Activated naive CD4-positive, alpha-beta T cell treated with Interleukin-2 at 50 U/mL for 16 hours (primary cell): ENCODE results near the gene MRPS7.
A peak's percentile ranks its signal among the peaks of the same experiment; 100 is the strongest.

Source experiments
- DNase-seq: peaks from one replicate; pipeline ENCODE4 v3.0.0-alpha.2; 2020

MRPS7 gene

DNA sequence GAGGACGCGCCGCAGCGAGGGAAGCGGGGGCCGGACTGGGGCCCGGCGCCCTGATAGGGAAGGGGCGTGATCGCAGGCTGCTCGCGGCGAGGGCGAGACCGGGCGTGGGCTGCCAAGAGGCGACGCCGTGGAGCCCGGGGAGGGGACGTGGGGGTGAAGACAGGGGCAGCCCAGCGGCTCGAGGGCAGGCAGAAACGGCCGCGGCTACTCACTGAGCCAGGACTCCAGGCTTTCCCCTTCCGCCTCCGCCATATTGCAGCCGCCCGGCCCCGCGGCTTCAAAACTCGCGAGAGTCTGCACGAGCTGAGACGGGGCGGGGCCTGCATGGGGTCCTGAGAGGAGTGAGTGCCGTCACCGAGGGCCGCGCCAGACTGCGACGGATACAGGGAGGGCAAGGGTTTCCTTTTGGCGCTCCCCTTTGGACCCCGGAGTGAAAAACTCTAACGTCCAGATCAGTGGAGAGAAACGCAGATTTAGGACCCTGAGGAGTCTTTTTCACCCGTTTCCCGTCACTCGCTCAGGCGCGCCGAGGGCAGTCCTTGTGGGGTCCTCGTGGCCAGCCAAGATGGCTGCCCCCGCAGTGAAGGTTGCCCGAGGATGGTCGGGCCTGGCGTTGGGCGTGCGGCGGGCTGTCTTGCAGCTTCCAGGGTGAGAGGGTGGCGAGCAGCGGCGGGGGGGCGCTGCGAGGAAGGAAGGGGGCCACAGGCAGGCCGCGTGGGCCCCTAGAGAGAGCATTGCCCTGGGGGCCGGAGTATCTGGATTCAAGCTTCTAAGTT lies at the start of gene MRPS7, which contains the start of gene GGA3:
TSS of gene MRPS7 (plus strand) at position 544 of the 776 bp plus-strand sequence. CDS start at position 566, 22 bp downstream.
TSS of gene GGA3 (minus strand) at position 271 of the 776 bp plus-strand sequence. CDS start at position 252, 19 bp downstream.
- peak; percentile 95 for DNase-seq

GRCh38 chr17:75218131-75218530 lies 43.5 kb upstream of the MRPS7 start:
- DNase-seq, result no peak

DNA sequence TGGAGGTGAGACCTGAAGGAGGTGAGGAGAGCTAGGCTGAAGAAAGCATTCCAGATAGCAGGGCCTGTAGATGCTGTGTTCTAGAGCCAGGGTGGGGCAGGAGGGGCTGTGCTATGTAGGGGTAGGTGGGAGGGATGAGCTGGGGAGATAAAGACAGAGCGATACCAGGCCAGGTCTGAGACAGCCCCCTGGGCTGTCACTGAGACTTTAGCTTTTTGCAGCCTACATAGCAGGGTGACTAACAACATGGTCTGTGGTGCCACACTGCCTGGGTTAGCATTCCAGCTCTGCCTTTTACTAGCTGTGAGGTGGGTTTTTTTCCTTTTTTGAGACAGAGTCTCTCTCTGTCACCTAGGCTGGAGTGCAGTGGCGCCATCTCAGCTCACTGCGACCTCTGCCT lies 41.9 kb upstream of the MRPS7 start:
- no peak for DNase-seq

GRCh38 chr17:75225016-75225415 lies 36.7 kb upstream of the MRPS7 start:
- no peak for DNase-seq

- DNase-seq, result no peak
Observed at GRCh38 chr17:75227729-75228128, 34.0 kb upstream of the MRPS7 start.

DNA sequence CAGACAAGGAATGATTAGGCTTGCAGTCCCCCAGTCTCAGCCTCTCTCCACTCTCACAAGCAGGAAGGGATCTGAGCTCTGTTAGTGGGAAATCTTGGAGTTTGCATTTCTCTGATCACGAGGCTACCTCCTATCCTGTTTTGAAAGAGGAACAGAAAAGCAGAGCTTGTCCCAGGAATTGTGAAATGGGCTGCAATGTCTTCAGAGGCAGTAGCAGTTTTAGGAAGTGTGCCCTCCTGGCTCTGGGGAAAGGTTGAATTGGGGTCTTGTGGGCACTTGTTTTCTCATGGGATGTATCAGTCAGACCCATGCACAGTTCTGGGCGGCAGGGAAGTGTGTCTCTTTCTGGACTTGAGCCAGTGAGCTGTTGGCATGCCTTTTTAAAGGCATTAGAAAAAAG lies 33.4 kb upstream of the MRPS7 start:
- DNase-seq, result no peak

DNA sequence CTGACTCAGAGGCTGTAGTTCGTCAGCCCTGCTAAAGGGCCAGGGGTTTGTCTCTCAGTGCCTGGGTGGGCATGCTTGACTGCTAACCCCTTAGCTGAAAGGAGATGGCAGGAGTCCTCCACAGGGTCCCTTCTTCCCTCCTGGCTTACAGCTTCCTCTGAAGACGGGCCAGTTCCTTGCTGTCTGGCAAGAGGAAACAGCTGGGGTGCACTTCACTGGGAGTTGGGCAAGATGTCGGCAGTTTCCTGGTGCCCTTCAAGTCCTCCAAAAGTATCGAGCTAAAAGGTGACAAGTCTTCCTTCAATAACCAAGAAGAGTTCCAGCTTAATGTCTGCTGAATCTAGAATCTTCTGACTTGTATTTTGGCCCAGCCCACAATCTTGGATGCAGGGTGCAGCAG lies 32.8 kb upstream of the MRPS7 start:
- DNase-seq, result no peak

- DNase-seq, result no peak
Observed at GRCh38 chr17:75231071-75231470, 30.6 kb upstream of the MRPS7 start.

DNA sequence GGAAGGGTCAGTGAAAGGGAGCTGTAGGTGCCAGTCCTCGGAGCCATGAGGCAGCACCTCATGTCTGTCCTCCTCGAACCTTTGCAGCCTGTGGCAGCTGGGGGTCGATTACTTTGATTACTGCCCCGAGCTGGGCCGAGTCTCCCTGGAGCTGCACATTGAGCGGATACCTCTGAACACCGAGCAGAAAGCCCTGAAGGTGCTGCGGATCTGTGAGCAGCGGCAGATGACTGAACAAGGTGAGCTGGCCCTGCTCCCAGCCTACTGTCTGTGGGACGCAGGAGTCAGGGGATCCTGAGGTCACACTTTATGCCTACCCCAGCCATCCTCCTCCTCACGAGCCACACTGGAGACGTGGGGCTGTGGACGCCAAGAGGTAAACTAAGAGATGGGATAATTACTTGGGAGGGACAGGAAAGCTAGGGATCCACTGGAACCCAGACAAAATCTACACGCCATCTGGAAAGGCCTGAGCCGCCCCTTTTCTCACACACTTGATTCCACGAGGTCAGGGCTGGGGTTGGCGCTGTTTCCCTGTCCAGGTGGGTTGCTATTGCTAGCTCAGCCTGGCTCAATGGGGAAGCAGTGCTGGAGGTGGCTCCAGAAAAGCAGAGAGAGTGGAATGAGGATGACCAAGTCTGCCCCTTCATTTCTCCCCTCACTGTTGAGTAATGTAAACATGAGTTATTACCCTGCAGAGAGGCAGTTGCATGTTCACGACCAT lies 29.8 kb upstream of the MRPS7 start:
- DNase-seq, result no peak

DNA sequence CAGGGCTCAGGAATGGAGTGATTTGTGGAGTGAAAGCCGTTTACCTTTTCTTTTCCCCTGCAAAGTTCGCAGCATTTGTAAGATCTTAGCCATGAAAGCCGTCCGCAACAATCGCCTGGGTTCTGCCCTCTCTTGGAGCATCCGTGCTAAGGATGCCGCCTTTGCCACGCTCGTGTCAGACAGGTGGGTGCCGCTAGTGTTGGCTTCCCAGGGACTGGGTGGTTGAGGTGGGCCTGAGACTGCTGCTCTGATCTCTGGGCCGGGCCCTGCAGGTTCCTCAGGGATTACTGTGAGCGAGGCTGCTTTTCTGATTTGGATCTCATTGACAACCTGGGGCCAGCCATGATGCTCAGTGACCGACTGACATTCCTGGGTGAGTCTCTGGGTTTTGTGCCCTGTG lies 28.9 kb upstream of the MRPS7 start:
- no peak for DNase-seq

- no peak for DNase-seq
Observed at GRCh38 chr17:75237100-75238014, 24.3 kb upstream of the MRPS7 start.

DNA sequence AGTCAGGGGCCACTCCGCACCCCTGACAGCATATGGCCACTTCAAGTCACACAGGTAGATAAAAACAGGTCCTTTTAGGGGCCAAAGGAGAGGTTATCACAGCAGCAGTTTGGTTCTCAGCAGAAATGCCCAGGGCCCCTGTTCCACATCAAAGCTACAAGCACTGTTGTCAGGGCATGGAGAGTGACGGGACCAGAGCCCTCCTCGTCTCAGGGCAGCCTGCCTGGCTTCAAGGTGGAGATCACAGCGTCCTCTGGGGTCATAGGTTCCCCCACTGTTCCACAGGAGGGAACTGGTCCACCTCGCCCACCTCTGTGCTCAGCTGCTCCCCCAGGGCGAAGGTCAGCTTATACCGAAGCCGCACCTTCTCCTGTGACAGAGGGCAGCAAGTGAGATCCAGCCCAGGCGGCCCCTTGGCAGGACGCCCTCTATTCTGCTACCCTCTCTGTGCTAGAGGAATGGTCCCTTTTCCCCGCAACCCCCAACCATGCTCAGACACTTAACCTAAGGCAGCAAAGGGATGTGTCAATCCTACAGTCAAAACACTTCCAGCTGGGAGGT lies 23.6 kb upstream of the MRPS7 start:
- no peak for DNase-seq

DNA sequence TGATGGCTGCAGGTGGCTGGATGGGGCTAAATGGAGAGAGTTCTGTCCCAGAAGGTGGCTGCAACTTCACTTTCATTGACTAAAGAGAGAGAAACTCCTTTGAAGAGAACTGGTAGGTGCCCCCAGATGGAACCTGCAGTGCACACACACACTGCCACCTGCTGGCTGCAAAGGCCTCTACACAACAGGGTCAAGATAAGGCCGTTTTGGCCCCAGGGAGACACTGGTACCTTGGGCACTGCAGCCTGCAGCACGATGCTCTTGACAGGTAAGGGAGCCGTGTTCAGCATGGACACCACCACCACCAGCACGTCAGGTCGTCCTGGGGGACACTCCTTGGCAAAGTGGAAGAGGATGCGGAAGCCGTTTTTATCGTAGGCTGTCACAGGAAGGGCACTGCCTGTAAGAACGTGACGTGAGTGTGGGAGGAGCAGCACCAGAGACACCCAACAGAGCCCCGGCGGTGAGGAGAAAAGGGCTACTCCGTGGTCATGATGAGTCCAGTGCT lies 22.9 kb upstream of the MRPS7 start:
- peak; percentile 68 for DNase-seq

DNA sequence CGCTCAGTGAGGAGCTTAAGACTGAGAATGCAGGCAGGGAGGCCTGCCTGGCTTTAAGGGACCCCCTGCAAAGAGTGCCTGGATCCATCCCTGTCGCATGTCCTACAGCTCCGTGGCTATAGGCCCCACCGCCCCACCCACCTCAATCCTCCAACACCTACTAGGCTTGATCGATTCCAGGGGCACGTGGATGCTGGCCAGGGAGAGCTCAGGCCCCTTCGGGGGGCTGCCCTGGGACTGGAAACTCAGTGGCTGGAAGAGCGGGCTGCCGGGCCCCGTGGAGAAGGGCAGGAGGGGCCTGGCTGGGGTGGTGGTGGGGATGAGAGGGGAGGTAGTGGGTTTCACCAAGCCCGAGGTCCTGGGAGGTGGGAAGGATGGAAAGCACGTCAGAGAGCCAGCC lies 22.5 kb upstream of the MRPS7 start:
- no peak for DNase-seq

- no peak for DNase-seq
Observed at GRCh38 chr17:75239778-75240393, 21.8 kb upstream of the MRPS7 start.

DNA sequence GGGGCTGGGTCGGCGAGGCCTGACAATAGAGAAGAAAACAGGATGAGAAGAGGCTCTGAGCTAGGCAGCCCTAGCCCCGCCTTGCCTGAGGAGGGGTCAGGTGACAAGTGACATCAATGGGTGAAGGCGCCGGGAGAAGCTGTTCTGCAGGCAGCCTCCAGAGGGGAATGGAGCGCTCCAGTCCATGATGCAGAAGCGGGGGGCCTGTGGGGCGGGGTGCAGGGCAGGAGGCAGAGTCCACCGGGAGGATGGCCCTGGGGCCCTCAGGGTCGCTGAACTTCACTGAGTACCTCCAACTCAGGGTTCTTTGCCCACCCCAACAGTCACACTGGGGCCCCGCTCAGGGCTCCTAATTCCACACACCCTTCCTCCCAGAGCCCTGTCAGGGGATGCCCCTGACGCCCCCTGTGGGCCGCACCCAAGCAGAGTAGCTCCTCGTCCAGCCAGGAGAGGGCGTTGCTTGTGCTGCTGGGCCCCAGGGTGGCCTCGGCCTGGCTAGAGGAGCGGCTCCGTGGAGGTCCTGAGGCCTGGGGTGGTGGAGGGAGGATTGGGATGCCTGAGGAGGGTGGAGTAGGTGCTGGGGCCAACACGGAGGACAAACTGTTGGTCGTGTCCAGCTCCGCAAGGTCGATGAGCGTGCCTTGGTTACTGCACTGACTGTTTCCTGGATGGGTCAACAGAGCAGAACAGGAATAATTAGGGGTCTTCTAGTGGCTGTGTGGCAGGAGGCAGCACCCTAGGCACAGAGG lies 21.1 kb upstream of the MRPS7 start:
- peak; percentile 34 for DNase-seq

DNA sequence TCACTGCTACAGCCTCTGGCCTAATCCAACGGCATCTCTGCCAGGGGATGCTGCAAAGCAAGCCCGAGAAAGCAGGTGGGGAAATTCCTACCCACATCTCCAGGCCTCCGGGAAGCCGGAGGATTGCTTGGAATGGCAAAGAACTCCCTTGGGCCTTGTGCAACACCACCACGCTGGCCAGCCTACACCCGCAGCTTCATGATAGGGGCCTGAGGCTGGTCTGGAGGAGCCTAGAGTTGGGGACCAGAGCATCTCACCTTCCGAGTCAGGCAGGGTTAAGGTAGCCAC lies 20.6 kb upstream of the MRPS7 start:
- no peak for DNase-seq

GRCh38 chr17:75241502-75241901 lies 20.2 kb upstream of the MRPS7 start:
- DNase-seq, result no peak

GRCh38 chr17:75241996-75242460 lies 19.7 kb upstream of the MRPS7 start:
- peak; percentile 42 for DNase-seq

DNA sequence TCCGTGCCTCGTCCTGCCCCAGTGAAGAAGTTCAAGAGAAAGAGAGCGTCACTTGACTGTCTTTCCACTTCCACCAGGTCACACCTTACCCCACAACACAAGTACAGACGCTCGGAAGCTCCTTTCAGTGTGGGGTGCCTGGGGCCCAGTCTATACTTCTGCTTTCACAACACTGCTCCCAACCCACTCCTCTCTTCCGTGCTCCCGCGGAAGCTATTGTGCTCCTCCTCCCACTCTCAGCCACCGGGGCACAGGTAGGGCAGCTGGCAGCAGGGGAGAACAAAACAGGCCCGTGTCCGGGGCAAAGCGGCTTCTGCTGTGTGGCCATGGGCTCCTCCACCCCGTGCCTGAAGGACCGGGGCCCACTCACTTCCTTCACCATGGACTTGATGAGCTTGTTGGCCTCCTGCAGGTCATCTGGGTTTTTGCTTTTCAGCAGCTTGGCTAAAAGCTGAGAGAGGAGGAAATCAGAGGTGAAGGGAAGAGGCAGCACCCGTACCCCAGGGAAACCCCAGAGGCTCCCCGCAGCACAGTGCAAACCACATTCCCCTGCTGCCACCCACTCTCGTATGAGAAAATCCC lies 19.1 kb upstream of the MRPS7 start:
- DNase-seq, result peak; percentile 63
